HCT116 (cell line): Measurements from ENCODE around the gene STX1A.

ENCODE experiments used
- EZH2 ChIP-seq: fragments of 200-600 bp; sonication (generic); IDR thresholded peaks from 2 replicates; pipeline ENCODE4 v1.6.1; 2017; ENCODE audit warnings: antibody characterized with exemption, mixed run types
- POLR2A ChIP-seq: IDR thresholded peaks from 2 replicates; pipeline ENCODE4 v1.7.0; 2011; ENCODE audit warnings: borderline replicate concordance; ENCODE audit not compliant: insufficient read depth, insufficient read length; ENCODE audit errors: extremely low read depth
- POLR2AphosphoS5 ChIP-seq: IDR thresholded peaks from 2 replicates; pipeline ENCODE4 v1.6.1; 2011; ENCODE audit warnings: mild to moderate bottlenecking, low read depth, low read length, moderate library complexity
- RAD21 ChIP-seq: IDR thresholded peaks from 2 replicates; pipeline ENCODE4 v1.6.1; 2012; ENCODE audit warnings: low read depth, mild to moderate bottlenecking
- SP1 ChIP-seq: IDR thresholded peaks from 2 replicates; pipeline ENCODE4 v1.6.1; 2012; ENCODE audit warnings: low read depth
- SRF ChIP-seq: IDR thresholded peaks from 2 replicates; pipeline ENCODE4 v1.6.1; 2012; ENCODE audit warnings: low read depth
- TF ChIP-seq, protein P1 (sequence below): IDR thresholded peaks from 2 replicates; pipeline ENCODE4 v1.6.1; 2012
- TF ChIP-seq, protein P2 (sequence below): IDR thresholded peaks from 2 replicates; pipeline ENCODE4 v1.6.1; 2012
- TF ChIP-seq, protein P3 (sequence below), 3 experiments: fragments of 200-600 bp in 1 of 3; sonication (generic) in 1 of 3; IDR thresholded peaks in 2 of 3; conservative IDR thresholded peaks in 1 of 3; 2 replicates each; pipeline ENCODE4 v1.5.1; 2012 to 2017; ENCODE audit warnings: low read depth in 2 of 3, low read length in 2 of 3, antibody characterized with exemption in 1 of 3, borderline replicate concordance in 1 of 3, control low read depth in 1 of 3, mild to moderate bottlenecking in 1 of 3, mixed read lengths in 1 of 3, mixed run types in 1 of 3, moderate library complexity in 1 of 3; ENCODE audit not compliant: insufficient read depth in 1 of 3
- TF ChIP-seq, protein P4 (sequence below): IDR thresholded peaks from 2 replicates; pipeline ENCODE4 v1.6.1; 2012; ENCODE audit warnings: low read depth

DNA sequence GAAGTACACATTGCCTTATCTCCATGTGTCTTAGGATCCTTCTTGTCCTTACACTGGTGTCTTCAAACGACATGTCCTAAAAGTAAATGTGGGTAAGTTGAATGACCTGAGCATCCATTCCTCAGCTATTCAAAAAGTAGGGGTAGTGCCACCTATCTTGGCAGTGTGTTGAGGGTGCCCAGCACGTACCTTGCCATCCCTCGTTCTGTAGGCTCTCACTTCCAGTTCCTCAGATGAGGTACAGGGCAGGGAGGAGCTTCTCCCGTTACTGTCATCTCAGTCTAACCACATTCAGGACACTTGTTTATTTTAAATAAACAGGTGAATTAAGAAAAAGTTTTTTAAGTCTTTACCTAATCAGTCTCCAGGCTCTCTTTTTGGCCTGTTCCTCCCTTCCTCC is 23.1 kb downstream of the STX1A start:
- TF ChIP-seq POLR2AphosphoS5 (no peak), RAD21 (no peak), EZH2 (no peak), SP1 (no peak), POLR2A (no peak), SRF (no peak)
- TF ChIP-seq, protein P1, sequence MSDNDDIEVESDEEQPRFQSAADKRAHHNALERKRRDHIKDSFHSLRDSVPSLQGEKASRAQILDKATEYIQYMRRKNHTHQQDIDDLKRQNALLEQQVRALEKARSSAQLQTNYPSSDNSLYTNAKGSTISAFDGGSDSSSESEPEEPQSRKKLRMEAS, result no peak
- TF ChIP-seq, protein P2, sequence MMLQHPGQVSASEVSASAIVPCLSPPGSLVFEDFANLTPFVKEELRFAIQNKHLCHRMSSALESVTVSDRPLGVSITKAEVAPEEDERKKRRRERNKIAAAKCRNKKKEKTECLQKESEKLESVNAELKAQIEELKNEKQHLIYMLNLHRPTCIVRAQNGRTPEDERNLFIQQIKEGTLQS, result no peak
- TF ChIP-seq, protein P3, sequence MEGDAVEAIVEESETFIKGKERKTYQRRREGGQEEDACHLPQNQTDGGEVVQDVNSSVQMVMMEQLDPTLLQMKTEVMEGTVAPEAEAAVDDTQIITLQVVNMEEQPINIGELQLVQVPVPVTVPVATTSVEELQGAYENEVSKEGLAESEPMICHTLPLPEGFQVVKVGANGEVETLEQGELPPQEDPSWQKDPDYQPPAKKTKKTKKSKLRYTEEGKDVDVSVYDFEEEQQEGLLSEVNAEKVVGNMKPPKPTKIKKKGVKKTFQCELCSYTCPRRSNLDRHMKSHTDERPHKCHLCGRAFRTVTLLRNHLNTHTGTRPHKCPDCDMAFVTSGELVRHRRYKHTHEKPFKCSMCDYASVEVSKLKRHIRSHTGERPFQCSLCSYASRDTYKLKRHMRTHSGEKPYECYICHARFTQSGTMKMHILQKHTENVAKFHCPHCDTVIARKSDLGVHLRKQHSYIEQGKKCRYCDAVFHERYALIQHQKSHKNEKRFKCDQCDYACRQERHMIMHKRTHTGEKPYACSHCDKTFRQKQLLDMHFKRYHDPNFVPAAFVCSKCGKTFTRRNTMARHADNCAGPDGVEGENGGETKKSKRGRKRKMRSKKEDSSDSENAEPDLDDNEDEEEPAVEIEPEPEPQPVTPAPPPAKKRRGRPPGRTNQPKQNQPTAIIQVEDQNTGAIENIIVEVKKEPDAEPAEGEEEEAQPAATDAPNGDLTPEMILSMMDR (IDR thresholded peaks at IDR 0.05 in 2 of 3, conservative IDR thresholded peaks at IDR 0.05 in 1 of 3; ENCODE audit: borderline replicate concordance in 1 of 3, insufficient read depth in 1 of 3, low read depth in 2 of 3, low read length in 2 of 3), result no peak
- TF ChIP-seq, protein P4, sequence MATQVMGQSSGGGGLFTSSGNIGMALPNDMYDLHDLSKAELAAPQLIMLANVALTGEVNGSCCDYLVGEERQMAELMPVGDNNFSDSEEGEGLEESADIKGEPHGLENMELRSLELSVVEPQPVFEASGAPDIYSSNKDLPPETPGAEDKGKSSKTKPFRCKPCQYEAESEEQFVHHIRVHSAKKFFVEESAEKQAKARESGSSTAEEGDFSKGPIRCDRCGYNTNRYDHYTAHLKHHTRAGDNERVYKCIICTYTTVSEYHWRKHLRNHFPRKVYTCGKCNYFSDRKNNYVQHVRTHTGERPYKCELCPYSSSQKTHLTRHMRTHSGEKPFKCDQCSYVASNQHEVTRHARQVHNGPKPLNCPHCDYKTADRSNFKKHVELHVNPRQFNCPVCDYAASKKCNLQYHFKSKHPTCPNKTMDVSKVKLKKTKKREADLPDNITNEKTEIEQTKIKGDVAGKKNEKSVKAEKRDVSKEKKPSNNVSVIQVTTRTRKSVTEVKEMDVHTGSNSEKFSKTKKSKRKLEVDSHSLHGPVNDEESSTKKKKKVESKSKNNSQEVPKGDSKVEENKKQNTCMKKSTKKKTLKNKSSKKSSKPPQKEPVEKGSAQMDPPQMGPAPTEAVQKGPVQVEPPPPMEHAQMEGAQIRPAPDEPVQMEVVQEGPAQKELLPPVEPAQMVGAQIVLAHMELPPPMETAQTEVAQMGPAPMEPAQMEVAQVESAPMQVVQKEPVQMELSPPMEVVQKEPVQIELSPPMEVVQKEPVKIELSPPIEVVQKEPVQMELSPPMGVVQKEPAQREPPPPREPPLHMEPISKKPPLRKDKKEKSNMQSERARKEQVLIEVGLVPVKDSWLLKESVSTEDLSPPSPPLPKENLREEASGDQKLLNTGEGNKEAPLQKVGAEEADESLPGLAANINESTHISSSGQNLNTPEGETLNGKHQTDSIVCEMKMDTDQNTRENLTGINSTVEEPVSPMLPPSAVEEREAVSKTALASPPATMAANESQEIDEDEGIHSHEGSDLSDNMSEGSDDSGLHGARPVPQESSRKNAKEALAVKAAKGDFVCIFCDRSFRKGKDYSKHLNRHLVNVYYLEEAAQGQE, result no peak
